IMR-90 (cell line): ENCODE data around the gene TPM2.

Experiments used
- NFE2L2 ChIP-seq: fragments of 150-350 bp; IDR thresholded peaks from 2 replicates; pipeline ENCODE4 v1.6.1; 2016; ENCODE audit warnings: low read depth, mild to moderate bottlenecking, low read length
- POLR2A ChIP-seq: IDR thresholded peaks from 2 replicates; pipeline ENCODE4 v1.6.1; 2012; ENCODE audit warnings: mild to moderate bottlenecking, low read depth, low read length

- TF ChIP-seq POLR2A: no peak
- no peak for TF ChIP-seq NFE2L2
Measured at GRCh38 chr9:35705836-35706430, 16.2 kb upstream of the TPM2 start.
